ENCODE results near the gene PTPRT. TPM values are rescaled to one million over a fixed set of nuclear protein-coding genes. Genes with fewer than 3 reads are reported as not detected.

The PTPRT gene
- total and polyA plus RNA-seq, 2 of the 13 experiments (the other 11 are each of a cell fraction or from before 2014, with no cell fraction given), result under 0.01 to 0.09 TPM

GRCh38 chr20:42258564-42259302, 931.0 kb downstream of the PTPRT start:
- BruUV-seq (replicated peaks), result no TSS peak
- no peaks in the 10 kb centered on the region for H3K79me2 ChIP-seq (ENCODE audit: insufficient read depth, low read length)
- TF ChIP-seq ATF7 (IDR thresholded peaks at IDR 0.05) (peak; percentile 47; the same call in 1 of the 2 replicates), ATF7 (CRISPR knock-in tag; IDR thresholded peaks at IDR 0.05) (no peak), NONO (IDR thresholded peaks at IDR 0.05) (no peak), NONO (CRISPR knock-in tag; conservative IDR thresholded peaks at IDR 0.05) (no peak)
- H2AFZ ChIP-seq (ENCODE audit: low read length), result no peak overlapping the region
- no peak overlapping the region for H3K4me2 ChIP-seq (ENCODE audit: low read depth, low read length)
- peaks cover 91% of the 10 kb centered on the region for H3K9me3 ChIP-seq (ENCODE audit: low read length)
- H3K4me1 ChIP-seq (ENCODE audit: insufficient read depth, low read length), result no peaks in the 10 kb centered on the region
- no peak overlapping the region for H3K4me3 ChIP-seq (replicated peaks in 1 of 3; ENCODE audit: insufficient read depth in 1 of 3, low read depth in 2 of 3, low read length in 3 of 3)
- 3% methylated on average over 6 of the region's 6 CpGs for WGBS (ENCODE audit: low lambda C conversion rate)
- no peaks in the 10 kb centered on the region for H3K36me3 ChIP-seq (replicated peaks in 1 of 2; ENCODE audit: control insufficient read depth in 1 of 2, insufficient read depth in 2 of 2, low read length in 2 of 2)
- H3K9ac ChIP-seq (ENCODE audit: insufficient read depth, low read depth, low read length), result no peak overlapping the region
- no peak for FAIRE-seq
- in situ Hi-C loops (cut with HindIII; ENCODE audit: extremely low pct_ligation_motif_present, low pct_unique_long_range_greater_than_20kb) (no loop called here), intact Hi-C loops (cut with micrococcal nuclease; ENCODE audit: unreplicated experiment) (no loop called here)
- CTCF ChIA-PET (ENCODE audit: low intra/inter-chr PET ratio, low total read pairs), result no interaction called here
- DNase-seq (ENCODE audit: low spot score), result no peak
- POLR2A ChIA-PET, result no interaction called here
- no peak for ATAC-seq
- H3K27me3 ChIP-seq (ENCODE audit: control insufficient read depth in 1 of 2, insufficient read depth in 2 of 2, low read length in 2 of 2), result no peaks in the 10 kb centered on the region
- no peaks in the 10 kb centered on the region for H4K20me1 ChIP-seq (ENCODE audit: insufficient read depth, low read length)
- no peak overlapping the region for H3K27ac ChIP-seq (ENCODE audit: extremely low read length, insufficient read depth, low read length)

DNA sequence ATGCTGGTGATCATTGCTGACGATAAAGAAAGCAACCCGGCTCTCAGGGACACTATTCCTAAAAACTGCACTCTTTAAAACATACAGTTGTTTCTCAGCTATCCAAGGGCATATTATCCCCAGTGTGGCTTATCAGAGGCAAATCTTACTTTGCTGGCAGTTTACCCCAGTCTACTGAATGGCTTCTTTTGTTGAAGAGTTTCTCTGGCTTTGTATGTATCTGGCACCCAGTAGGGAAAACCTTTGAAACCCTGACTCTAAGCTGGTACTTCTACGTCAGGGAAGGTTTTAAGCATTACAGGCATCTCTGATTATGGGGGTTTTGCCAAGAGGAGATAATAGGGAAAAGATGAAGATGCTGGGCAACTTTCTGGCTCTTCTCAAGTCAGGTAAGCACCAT, 933.9 kb downstream of the PTPRT start:
- Histone ChIP-seq H3K79me2 (ENCODE audit: insufficient read depth, low read length) (no peaks in the 10 kb centered on the region), H3K27me3 (ENCODE audit: control insufficient read depth in 1 of 2, insufficient read depth in 2 of 2, low read length in 2 of 2) (no peaks in the 10 kb centered on the region), H3K9ac (ENCODE audit: insufficient read depth, low read depth, low read length) (no peak overlapping the region), H3K9me3 (ENCODE audit: low read length) (peaks cover 95% of the 10 kb centered on the region), H3K4me1 (ENCODE audit: insufficient read depth, low read length) (no peaks in the 10 kb centered on the region), H3K4me3 (replicated peaks in 1 of 3; ENCODE audit: insufficient read depth in 1 of 3, low read depth in 2 of 3, low read length in 3 of 3) (no peak overlapping the region), H4K20me1 (ENCODE audit: insufficient read depth, low read length) (no peaks in the 10 kb centered on the region), H2AFZ (ENCODE audit: low read length) (no peak overlapping the region), H3K27ac (ENCODE audit: extremely low read length, insufficient read depth, low read length) (no peak overlapping the region), H3K4me2 (ENCODE audit: low read depth, low read length) (no peak overlapping the region), H3K36me3 (replicated peaks in 1 of 2; ENCODE audit: control insufficient read depth in 1 of 2, insufficient read depth in 2 of 2, low read length in 2 of 2) (no peaks in the 10 kb centered on the region)
- ChIA-PET CTCF (ENCODE audit: low intra/inter-chr PET ratio, low total read pairs) (no interaction called here), POLR2A (no interaction called here)
- in situ Hi-C loops (cut with HindIII; ENCODE audit: extremely low pct_ligation_motif_present, low pct_unique_long_range_greater_than_20kb), result no loop called here
- TF ChIP-seq ZNF776 (CRISPR knock-in tag; IDR thresholded peaks at IDR 0.05), result no peak
- TF ChIP-seq ZNF292 (CRISPR knock-in tag; IDR thresholded peaks at IDR 0.05; ENCODE audit: borderline replicate concordance, low read depth), result no peak
- no peak for TF ChIP-seq ZNF766 (CRISPR knock-in tag; IDR thresholded peaks at IDR 0.05; ENCODE audit: borderline replicate concordance)
- no peak for TF ChIP-seq ZNF460 (CRISPR knock-in tag; IDR thresholded peaks at IDR 0.05; ENCODE audit: borderline replicate concordance)
- TF ChIP-seq, protein P1, sequence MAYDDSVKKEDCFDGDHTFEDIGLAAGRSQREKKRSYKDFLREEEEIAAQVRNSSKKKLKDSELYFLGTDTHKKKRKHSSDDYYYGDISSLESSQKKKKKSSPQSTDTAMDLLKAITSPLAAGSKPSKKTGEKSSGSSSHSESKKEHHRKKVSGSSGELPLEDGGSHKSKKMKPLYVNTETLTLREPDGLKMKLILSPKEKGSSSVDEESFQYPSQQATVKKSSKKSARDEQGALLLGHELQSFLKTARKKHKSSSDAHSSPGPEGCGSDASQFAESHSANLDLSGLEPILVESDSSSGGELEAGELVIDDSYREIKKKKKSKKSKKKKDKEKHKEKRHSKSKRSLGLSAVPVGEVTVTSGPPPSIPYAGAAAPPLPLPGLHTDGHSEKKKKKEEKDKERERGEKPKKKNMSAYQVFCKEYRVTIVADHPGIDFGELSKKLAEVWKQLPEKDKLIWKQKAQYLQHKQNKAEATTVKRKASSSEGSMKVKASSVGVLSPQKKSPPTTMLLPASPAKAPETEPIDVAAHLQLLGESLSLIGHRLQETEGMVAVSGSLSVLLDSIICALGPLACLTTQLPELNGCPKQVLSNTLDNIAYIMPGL (CRISPR knock-in tag; IDR thresholded peaks at IDR 0.05; ENCODE audit: borderline replicate concordance in 1 of 2, low read depth in 1 of 2), result no peak
- no peak for ATAC-seq
- 4% methylated on average over 3 of the region's 3 CpGs for WGBS (ENCODE audit: low lambda C conversion rate)
- no TSS peak for BruUV-seq (replicated peaks)
- intact Hi-C loops (cut with micrococcal nuclease; ENCODE audit: unreplicated experiment), result no loop called here
- FAIRE-seq, result no peak
- DNase-seq (ENCODE audit: low spot score), result no peak
